HG02885 (cell line): Measurements from ENCODE around the gene SRSF9.
"Not testable (repeated sequence)": the region's sequence is repeated elsewhere in the genome, so short reads cannot be mapped to it uniquely, and the experiment has no call there.

Experiments
- ATAC-seq: cut with Tn5 transposase; IDR thresholded peaks from one replicate; pipeline ENCODE4 v1.9.1; 2021; ENCODE audit warnings: mild to moderate bottlenecking; ENCODE audit not compliant: unreplicated experiment, poor library complexity

The SRSF9 gene

DNA sequence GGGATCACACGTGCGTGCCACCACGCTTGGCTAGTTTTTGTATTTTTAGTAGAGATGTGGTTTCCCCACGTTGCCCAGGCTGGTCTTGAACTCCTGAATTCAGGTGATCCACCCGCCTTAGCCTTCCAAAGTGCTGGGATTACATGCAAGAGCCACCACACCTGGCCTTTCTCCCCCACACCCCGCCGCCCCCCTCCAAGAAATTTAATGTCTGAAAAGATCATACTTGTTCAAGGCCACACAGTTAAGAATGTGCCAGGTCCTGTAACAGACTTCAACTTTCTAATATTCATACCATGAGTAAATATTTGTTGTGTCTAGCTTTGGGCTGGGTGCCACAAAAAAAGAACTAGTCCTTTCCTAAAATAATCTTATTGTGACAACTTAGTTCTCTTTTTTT lies 14.2 kb downstream of the SRSF9 start:
- no peak for ATAC-seq

DNA sequence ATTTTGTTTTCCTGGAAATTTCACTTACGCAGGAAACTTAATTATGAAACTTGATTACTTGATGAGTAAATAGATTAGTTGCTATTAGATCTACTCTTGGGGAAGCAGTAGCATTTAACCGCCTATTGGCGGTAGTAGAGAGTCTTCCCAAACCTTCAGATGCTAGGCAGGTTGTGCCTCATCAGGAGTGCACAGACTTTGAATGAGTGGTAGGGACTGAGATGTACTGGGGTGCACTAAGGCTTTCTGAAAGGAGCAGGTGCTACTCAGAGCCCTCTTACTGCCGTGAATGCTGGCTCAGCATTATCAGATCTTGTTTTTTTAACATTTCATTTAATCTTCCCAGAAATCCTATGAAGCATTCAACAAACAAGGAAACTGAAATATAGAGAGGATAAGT lies 15.6 kb downstream of the SRSF9 start:
- ATAC-seq, result no peak

DNA sequence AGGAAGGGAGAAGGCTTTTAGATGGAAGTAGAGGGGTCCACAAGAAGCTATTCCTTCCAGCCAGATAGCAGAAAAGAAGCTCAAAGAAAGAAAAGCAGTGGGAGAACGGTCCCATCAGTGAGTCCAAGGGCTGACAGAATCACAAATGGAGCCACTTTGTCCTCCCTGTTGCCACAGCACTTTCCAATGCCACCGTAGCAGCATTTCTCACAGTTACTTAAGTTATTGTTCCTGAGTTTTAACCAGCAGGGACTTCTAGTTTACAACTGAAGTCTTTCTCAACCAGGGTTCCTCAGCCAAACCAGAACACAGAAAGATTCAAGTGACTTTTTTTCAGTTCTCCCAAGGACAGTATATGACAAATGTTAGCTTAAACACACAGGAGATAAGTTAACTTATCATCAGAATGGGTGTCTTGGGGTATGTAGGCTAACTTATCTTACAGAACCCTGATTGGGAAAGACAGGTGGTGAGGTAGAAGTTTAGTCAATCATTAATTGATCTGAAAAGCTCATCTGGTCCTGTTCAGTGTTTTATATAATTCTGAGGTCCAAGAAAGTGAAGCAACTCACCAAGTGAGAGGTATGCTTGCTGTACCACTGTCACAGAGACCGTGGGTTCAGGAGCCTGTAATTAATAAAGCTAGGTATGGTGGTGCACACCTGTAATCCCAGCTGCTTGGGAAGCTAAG lies 16.3 kb downstream of the SRSF9 start:
- ATAC-seq, result no peak

DNA sequence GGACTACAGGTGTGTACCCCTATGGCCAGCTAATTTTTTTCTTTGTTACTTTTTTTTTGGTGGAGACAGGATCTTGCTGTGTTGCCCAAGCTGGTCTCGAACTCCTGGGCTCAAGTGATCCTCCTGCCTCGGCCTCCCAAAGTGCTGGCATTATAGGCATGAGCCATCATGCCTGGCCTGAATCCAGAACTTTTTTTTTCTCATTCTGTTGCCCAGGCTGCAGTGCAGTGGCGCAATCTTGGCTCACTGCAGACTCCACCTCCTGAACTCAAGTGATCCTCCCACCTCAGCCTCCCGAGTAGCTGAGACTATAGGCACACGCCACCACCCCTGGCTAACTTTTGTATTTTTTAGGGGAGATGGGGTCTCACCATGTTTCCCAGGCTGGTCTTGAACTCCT lies 17.0 kb downstream of the SRSF9 start:
- not testable (repeated sequence) for ATAC-seq

DNA sequence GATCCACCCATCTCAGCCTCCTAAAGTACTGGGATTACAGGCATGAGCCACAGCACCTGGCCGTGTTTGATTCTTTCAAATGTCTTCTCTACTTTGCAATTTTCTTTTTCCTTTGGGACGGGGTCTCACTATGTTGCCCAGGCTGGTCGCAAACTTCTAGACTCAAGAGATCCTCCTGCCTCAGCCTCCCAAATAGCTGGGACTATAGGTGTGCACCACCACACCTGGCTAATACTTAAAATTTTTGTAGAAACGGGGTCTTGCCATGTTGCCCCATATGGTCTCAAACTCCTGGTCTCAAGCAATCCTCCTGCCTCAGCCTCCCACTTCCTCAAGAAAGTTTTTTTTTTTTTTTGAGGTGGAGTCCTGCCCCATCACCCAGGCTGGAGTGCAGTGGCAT lies 21.6 kb downstream of the SRSF9 start:
- no peak for ATAC-seq

DNA sequence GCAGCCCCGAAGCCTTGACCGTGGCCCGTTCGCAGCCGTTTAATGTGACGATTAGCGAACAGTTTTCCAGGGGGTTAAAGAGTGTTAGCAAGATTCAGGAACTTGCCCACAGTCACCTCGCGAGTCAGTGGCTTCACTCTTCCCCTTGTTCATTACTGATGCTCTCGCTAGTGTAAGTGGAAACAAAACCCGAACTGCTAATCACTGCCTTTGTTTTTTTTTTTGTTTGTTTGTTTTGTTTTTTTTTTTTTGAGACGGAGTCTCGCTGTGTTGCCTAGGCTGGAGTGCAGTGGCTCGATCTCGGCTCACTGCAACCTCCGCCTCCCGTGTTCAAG lies 22.7 kb downstream of the SRSF9 start:
- ATAC-seq, result not testable (repeated sequence)

DNA sequence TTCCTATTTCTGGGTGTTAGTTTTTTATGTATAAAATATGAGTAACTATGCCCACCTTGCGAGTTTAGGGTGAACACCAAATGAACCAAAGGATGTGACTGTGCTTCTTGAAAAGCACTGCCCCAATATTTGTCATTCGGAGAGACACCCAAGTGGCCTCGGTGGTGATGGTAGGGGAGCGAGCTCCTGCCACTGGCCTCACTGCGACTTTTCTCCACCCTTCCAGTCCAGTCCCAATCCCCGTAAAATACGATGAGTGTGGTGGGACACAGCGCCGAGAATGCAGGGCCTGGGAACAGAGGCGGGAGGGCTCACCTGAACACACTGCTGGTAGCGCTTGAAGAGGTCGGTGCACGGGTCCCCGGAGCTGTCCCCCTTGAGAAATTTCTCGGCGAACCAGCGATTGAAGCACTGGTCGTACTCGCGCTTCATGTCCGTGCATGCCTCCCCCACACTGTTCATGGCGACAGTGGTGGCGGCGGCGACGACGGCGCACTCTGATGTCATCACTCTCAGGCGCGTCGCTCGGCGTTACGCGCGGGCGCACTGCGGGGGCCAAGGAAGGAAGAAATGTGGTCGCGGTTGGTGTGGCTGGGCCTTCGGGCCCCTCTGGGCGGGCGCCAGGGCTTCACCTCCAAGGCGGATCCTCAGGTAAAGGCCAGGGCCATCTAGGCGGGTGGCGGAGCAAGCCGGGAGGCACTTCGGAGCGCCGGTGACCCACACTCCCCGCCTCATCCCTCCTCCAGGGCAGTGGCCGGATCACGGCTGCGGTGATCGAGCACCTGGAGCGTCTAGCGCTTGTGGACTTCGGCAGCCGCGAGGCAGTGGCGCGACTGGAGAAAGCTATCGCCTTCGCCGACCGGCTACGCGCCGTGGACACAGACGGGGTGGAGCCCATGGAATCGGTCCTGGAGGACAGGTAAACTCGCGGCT lies 23.4 kb downstream of the SRSF9 start, which contains the start of the genes GATC and TRIAP1:
TSS of gene GATC (plus strand) at position 534 of the 933 bp plus-strand sequence. CDS start at position 571, 37 bp downstream.
TSS of gene TRIAP1 (minus strand) at position 474 of the 933 bp plus-strand sequence. CDS start at position 462, 12 bp downstream.
- peak; percentile 91 for ATAC-seq

DNA sequence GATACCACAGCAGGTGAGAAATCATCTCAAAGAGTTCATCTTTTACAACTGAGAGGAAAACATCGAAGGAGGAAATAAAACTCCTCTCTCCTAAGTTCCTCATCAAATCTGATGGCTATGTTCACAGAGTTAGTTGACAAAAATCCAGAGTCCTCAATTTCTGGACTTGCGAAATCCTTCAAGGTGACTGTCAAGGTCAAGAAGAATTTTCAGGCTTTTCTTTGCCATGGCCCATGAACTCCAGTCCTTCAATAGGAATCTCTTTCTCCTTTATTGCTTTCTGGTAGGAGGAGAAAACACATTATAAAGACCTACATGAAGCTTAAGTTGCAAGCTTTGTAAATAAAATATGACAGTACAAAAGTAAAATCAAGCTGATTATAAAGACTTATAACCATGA lies 24.9 kb downstream of the SRSF9 start:
- no peak for ATAC-seq

DNA sequence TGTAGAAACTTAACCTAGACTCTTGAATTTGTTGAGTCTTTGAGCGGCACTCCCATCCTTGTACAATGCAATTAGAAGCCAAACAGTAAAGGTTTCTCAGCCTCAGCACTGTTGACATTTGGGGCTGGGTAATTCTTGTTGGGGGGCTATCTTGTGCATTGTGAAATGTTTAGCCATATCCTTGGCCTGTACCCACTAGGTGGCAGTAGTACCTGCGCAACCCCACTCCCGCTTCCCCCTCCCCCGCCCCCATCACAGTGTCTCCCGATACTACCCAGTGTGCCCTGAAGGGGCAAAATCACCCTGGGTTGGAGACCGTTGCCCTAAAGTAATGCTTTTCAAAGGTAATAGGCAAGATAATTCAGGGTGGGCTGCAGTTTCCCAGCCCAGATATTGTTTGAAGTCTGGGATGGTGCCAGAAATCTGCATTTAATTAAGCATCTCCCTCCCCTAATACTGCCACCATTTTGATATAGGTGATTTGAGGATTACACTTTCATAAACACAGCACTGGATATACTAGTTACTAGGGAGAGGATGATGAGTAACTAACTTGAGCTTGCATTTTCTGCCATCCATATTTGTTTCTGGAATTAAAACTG lies 29.8 kb downstream of the SRSF9 start:
- no peak for ATAC-seq

DNA sequence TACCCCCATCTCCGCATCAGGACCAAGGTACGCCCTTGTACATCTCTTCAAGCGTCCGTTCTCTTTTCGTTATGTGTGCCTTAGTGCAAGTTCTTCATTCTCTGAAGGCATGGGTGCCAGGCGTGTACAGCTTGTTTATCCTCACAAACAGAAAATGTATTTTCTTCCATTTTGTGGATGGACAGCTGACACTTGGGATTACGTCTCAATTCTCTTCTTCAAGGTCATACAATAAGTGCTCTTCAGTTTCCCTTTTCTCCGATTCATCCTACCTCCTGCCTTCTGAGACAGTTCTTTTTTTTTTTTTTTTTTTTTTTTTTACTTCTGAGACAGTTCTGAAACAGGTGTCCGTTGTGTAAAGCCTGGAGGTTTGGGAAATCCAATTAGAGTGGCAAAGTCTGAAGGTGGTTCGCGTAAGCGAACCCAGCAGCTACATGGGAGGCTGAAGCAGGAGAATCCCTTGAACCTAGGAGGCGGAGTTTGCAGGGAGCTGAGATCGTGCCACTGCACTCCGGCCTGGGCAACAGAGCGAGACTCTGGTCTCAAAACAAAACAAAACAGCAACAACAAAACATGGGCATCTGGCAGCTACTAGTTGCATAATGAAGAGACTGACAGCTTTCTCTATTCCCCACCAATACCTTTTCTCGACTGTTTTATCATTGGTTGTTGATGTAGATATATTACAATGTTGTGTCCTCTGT lies 30.9 kb downstream of the SRSF9 start:
- no peak for ATAC-seq

DNA sequence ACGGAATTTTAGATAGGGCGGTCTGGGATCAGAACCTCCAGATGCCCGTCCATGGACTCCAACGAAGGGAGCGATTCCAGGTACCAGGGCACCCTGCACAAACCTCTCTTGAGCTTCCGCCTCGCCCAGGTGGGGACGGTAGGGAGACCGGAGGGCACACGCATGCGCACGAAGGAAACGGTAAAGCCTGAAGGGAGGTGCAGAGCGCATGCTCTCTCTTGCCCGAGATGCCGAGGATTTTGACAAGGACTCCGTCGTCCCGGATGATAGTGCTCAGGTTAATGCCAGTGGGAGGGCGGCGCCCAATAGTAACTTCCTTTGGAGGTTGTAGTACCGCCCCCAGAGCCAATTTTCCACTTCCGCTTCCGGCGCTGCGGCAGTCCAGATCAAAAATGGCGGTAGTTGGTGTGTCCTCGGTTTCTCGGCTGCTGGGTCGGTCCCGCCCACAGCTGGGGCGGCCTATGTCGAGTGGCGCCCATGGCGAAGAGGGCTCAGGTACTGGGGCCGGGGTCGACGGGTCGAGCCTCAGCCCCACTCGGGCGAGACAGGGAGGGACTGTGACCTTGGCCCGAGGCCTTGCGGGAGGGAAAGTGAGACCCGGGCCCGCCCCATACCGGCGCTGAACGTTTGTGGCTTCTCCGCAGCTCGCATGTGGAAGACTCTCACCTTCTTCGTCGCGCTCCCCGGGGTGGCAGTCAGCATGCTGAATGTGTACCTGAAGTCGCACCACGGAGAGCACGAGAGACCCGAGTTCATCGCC lies 31.6 kb downstream of the SRSF9 start, which contains the start of gene COX6A1:
TSS of gene COX6A1 (plus strand) at position 379 of the 760 bp plus-strand sequence. CDS start at position 393, 14 bp downstream.
- peak; percentile 93 for ATAC-seq

DNA sequence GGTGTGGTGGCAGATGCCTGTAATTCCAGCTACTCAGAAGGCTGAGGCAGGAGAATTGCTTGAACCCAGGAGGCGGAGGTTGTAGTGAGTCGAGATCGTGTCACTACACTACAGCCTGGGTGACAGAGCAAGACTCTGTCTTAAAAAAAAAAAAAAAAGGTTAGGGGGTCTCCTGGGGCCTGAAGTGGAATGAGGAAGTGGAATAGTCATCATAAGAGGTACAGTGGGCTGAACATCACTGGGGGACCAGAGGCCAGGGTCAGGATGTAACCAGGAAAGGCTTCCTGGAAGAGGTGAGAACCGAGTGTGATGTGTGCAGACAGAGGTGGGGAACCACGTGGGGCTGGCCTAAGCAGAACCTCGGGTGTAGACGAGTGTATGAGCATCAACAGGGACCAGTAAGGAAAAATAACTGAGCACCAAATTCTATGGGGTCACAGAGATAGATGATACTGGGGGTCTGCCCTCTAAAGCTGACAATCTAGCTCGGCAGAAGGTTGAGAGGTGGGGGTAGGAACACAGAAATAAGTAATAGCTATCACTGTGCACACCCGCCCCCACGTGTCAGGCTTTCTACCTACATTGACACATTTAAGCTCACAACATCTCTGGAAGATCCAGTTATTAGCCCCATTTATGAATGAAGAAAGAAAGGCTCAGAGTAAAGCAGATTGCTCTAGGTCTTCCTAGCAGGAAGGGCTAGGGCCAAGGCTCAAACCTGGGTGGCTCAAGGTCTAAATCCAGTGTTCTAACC lies 36.6 kb downstream of the SRSF9 start:
- no peak for ATAC-seq

DNA sequence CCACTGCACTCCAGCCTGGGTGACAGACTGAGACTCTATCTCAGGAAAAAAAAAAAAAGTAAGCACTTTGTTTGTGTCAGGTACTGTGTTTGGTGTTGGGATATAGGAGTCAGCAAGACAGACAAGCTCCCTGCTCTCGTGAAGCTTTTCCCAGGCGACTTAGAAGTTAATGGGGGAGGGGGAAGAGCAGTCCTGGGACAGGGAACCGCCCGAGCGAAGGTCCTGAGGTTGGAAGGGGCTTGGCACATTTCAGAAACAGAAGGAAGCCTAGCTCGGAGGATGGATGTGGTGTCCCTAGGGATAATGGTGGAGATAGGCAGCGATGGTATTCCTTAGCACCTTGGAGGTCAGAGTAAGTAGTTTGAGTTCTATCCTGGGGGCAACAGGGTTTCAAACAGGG lies 40.2 kb downstream of the SRSF9 start:
- no peak for ATAC-seq

DNA sequence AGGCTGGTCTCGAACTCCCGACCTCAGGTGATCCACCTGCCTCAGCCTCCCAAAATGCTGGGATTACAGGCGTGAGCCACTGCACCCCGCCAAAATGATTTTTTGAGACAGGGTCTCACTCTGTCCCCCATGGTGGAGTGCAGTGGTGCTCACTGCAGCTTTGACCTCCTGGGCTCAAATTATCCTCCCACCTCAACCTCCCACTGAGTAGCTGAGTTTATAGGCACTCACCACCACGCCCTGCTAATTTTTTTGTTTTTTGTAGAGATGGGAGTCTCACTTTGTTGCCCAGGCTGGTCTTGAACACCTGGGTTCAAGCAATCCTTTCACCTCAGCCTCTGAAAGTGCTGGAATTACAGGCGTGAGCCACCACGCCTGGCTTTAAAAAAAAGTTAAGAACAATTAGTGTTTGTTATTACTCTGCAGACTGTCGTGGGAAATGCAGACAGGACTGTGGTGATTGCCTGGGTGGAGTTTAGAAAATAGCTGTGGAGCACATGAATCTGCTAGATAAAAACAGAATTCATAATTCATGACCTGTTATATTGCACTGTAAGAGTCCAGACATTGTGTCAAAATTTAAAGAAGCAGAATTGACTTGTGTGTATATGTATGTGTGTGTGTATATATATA lies 40.8 kb downstream of the SRSF9 start:
- ATAC-seq, result no peak

DNA sequence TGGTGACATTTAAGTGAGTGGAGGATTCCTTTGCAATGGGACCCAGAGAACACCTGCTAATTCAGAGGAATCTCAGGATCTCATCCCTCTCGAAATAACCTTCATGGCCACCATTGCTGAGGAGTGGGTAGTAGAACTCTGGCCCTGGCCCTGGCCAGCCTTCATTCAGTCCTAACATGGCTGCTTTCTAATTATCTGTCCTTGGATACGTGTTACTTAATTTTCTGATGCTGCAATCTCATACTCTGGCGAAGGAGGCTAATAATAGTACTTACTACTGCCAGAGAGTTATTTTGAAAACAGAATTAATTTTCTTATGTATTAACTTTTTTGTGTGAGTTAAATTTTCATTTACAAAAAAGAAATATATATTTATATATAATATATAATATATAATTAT lies 43.8 kb downstream of the SRSF9 start:
- ATAC-seq, result no peak

DNA sequence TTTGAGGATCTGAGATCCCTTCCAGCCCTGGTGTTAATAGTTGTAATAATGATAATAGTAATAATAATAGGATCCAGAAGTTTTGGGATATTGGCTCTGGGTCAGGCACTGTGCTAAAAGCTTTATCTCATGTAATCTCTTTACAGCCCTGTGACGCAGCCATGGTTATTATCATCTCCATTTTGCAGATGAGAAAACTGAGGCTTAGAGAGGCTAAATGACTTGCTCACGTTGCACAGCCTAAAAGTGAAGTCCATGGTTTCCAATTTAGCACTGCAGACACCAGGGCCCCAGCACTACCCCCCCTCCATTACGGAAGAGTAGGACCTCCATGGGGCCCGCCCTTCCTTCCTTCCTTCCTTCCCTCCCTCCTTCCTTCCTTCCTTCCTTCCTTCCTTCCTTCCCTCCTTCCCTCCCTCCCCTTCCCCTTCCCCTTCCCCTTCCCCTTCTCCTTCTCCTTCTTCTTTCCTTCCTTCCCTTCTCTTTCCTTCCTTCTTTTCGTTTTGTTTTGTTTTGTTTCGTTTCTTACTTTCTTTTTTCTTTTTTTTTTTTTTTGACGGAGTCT lies 46.6 kb downstream of the SRSF9 start:
- no peak for ATAC-seq

DNA sequence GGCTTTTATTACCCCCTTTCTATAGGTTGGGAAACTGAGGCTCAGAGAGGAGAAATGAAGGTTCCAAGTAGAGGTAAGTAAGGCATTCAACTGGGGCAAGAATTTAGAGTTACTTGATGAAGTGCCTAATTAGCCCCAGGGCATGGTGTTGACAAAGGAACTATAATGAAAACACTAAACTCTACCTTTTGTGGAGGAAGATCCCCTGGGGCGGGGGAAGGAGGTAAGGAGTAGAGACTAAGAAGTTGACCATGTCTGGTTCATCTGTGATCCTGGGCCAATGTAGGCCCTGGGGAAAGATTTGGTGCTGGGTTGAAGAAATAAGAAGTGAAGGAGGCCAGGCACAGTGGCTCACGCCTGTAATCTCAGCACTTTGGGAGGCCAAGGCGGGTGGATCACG lies 47.8 kb downstream of the SRSF9 start:
- no peak for ATAC-seq

DNA sequence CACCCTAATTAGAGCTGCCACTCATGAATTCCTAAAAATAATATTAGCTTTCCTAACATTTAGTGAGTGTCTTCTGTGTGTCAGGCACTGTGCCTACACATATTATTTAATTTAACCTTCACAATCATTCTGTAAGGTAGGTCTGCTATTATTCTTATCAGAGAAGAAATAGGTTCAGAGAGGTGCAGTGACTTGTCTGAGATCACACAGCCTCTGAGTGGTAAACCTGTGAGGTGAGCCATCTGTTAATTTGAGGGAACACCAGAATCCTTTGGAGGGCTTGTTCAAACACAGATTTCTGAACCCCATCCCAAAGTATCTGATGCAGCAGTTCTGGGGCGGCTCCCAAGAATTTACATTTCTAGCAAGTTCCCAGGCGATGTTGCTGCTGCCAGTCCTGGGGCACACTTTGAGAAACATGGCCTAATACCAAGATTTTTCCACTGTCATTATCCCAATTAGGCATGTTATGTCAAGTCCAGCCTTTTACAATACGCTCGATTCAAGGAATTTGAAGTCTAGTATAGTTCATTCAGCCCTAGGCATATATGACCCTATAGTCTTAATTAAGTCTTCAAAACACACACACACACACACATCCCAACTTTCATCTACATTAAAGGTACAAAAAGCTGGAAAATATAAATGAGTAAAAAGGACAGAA lies 51.5 kb downstream of the SRSF9 start:
- ATAC-seq, result no peak
